Esophagus muscularis mucosa (tissue), 3 donors: ENCODE results near the gene UBE4B.

Experiments used
- CTCF ChIP-seq, 3 experiments: fragments of 200-600 bp in 2 of 3; fragments of 450-650 bp in 1 of 3; sonication (generic) in 2 of 3; IDR thresholded peaks; one replicate each; pipeline ENCODE4 v1.5.1; 2017 to 2019; ENCODE audit warnings: antibody characterized with exemption in 3 of 3, mild to moderate bottlenecking in 2 of 3, moderate library complexity in 1 of 3
- POLR2A ChIP-seq: fragments of 450-650 bp; IDR thresholded peaks from one replicate; pipeline ENCODE4 v1.6.1; 2017; ENCODE audit warnings: antibody characterized with exemption, moderate library complexity, mild to moderate bottlenecking, low read depth
- POLR2AphosphoS5 ChIP-seq, 2 donors: sonication (generic); formaldehyde crosslinking; IDR thresholded peaks; one replicate each; pipeline ENCODE4 v1.6.1; 2017; ENCODE audit warnings: antibody characterized with exemption in 2 of 2

DNA sequence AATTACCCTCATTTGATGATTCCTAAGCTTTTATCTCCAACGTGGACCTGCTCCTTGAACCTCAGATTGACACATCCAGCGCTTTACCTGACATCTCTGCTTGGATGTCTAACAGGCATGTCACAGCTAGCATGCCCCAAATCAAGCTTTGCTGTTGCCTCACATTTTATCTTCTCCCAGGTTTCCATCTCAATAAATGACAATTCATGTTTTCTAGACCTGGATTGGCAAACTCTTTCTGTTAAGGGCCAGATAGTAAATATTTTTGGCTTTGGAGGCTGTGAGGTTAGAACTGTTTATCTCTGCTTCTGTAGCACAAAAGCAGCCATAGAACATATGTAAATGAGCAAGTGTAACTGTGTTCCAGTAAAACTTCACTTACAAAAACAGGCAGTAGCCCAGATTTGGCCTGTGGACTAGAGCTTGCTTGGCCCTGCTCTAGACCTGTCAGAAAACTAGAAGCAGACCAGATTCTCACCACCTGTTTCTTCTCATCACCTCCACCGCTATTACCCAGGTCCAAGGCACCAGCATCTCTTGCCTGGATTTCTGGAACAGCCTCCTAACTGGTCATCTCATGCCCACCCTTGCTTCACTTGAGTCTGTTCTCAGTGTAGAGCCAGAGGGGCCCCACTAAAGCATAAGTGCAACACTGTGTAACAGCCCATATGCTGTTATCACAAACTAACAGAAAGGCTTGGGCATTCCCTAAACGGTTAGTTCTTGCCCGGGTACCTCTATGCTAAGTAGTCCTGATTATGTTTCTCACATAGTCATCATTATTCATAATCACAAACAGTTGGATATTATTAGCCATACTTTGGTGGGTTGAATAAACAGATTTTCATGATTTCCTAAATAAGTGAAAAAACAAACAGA lies 42.3 kb downstream of the UBE4B start:
- TF ChIP-seq CTCF (IDR thresholded peaks at IDR 0.05) (no peak), POLR2AphosphoS5 (IDR thresholded peaks at IDR 0.05) (peak in 1 of 2 donors; percentile 34), POLR2A (no peak)
